ENCODE results near the gene FOSL2.
"Not testable (repeated sequence)": the region's sequence is repeated elsewhere in the genome, so short reads cannot be mapped to it uniquely, and the experiment has no call there.

The FOSL2 gene

DNA sequence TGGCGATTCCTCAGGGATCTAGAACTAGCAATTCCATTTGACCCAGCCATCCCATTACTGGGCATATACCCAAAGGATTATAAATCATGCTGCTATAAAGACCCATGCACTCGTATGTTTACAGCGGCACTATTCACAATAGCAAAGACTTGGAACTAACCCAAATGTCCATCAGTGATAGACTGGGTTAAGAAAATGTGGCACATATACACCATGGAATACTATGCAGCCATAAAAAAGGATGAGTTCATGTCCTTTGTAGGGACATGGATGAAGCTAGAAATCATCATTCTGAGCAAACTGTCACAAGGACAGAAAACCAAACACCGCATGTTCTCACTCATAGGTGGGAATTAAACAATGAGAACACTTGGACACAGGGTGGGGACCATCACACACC, 20.9 kb upstream of the FOSL2 start:
- DNase-seq = not testable (repeated sequence)

DNA sequence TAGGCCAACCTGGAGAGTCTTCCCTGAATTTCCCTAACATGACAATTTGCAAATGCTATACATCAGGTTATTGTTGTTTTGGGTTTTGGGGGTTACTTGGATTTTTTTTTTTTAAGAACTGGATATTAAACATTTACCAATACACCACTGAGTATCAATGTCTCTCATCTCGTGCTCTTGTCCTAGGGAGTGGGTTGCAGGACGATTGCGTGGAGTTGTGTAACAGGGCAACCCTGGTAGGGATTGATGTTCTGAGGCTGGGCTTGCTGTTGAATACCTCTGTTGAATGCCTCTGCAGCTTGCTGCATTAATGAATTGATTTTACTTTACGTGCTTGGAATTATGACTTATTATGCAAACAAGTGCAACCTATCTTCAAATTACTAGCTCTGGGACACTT, 18.8 kb upstream of the FOSL2 start:
- no peak for DNase-seq

DNA sequence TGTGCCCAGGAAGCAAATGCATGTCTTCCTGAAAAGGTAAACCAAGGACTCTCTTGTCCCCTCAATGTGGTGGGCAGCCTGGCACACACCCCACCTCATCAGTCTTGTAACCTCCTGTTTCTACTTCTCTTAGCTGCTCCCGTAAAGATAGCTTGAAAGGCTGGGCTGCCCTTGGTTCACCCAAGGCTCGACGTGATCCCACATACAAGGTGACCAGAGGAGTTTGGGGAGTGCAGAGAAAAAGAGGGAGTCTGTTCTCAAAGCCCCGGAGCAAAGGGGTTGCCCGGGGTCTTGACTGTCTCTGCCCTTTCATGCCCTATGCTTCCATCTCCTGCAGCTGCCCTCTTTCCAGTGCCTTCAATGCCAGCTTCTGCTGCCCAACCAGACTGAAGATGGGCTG, 18.3 kb upstream of the FOSL2 start:
- DNase-seq = no peak

DNA sequence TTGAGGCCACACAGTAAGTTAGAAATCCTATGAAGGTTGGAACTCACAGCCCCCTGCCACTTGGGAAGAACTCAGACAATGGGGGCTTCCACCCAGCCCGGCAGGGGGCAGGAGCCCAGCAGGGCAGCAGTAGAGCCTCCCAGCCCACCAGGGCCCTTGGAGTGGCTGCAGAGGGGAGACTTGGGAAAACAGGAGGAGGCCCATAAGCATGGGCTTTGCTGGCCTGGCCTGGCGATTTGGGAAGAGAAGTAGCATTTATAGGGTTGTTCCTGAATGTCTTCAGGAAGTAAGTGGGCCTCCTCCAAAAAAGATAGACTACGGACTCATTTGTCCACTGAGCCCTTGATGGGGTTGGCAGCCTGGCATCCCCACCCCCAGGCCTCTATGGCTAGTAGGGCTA, 17.4 kb upstream of the FOSL2 start:
- no peak for DNase-seq

DNA sequence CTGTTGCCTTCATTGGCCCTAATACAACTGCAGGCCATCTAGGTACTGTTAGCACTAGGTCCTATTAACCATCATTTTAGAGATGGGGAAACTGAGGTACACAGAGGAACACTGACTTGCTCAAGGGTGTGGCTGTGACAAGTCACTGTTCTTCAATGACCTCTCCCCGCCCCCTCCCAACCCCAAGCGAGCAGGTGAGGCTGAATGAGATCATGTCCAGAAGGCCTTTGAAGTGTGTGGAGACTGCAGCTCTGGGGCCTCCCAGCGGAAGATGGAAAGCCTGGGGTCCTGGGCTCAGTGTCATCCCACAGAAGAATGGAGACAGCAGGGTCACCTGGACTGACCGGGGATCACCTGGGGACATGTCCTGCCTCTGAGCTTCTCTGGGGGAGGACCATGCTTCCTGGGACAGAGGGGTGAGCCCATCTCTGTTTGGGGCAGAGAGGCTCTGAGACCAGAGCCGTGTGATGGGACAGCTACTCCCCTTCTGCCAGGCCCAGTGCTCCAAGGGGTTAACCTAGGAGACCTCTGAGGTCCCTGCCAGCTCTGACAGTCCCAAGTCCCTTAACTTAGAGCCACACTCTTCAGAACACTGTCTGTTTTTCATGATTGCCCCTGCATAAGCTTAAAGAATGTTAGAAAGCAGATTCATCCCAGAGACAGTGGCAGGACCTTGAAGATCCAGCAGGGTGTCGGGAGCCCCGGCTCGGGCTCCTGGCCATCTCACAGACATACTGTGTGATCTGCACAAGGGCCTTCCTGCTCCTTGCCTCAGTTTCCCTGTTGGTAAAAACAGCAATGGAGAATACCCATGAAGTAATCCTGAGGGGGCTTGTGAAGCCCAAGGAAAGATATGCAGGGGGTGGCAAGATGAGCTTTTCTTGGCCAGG, 16.7 kb upstream of the FOSL2 start:
- no peak for DNase-seq

DNA sequence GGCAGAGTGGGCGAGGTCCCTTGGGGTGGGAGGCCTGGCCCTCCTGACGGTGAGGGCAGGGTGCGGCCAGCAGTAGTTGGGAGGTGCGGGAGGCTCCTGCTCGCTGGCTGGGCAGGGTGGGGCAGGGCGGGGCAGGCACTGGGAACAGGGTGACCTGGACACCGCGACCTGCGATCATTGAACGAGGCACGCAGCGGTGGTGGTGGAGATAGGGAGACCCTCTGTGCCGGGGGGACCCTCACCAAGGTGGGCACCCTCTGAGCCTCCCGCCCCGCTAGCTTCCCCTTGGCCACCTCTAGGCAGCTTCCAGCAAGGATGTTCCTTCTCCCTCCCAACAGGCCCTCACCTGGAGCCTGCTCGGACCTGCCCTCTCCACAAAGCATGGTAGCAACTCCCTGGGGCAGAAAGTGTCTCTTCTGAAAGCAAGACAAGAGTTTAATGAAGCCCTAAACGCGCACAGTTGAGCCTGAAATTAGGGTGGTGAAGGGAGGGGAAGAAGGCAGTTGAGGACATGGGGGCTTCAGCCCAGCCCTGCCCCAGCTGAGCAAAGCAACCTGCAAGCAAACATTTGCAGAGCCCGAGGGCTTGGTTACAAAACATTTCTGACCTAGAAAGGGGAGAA, 15.4 kb upstream of the FOSL2 start:
- no peak for DNase-seq

DNA sequence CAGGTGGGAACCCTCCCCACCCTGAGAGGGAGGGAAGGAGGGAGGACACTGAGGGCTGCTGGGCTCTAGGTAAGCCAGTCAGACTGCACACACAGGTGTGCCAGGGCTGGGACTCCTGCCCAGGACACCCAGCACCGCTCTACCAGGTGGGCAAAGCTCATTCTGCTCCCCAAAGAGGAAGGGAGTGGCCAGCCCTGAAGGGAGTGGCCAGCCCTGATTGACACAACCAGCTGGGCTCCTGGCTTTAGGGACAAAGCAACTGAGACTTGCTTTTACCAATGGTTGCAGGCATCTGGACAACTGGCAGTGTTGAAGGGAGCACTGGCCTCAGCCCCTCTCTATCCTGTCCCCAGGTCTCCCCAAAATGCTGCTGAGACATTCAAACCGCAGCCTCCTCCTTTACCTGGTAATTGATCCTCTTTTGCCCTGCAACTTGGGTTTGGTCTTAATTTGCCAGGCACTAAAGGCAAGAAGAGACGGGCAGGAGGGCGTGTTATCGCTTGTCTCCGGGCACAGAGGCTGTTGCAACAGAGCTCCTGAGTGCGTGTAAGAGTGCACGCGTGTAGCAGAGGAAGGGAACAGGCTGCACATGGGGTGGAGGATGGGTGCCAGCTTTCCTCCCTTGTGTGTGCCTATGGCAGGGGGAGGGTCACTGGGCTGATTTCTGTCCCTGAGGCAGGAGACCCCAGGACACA, 14.5 kb upstream of the FOSL2 start:
- no peak for DNase-seq

DNA sequence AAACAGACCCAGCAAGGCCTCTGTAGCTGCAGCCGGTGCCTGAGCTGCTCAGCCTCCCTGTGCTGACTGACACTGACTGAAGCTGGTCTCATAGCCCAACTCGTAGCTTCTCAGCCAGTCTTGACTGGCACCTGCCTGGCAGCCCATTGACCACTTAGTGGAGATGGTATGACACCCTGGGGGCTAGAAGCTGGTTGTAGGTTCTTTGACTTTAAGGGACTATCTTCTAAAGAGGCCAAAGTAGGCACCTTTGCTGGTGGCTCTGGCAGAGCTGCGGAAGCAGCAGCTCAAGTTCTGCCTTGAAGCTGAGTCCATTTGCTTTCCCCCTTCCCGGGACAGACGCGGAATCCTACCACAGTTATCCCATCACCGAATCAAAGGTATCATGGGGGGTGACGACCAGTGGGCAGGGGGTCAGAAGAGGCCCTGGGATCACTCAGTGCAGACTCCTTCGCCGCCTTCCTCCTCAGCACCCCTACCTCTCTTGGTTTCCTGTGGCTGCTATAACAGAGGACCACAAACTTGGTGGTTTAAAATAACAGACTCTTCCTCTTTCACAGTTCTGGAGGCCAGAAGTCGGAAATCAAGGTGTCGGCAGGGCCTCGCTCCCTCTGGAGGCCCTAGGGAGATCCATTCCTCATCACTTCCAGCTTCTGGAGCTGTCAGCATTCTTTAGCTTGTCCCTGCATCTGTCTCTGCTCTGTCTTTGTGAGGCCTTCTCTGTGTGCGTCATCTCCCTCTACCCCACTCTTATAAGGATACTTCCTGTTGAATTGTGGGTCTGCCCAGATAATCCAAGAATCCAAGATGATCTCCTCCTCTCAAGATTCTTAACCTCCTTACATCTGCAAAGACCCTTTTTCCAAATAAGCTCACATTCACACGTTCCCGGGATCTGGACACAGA, 13.7 kb upstream of the FOSL2 start:
- no peak for DNase-seq

DNA sequence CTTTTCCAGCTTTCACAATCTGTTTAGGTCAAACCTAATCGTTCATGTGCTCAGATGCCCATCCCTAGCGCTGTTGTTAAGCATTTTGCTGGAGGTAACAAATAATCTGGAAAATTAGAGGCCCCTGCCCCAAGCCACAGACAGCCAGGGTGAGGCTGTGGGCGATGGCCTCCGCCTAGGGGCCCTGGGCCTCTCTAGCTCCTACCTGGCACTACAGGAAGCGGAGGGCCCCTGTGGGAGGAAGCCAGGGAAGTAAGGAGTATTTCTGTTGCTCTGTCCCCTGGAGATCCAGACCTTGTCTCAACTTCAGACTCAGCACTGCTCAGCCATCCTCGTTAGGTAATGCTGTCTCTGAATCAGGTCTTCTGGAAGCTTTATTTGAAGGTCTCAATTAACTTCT, 12.4 kb upstream of the FOSL2 start:
- DNase-seq = no peak

DNA sequence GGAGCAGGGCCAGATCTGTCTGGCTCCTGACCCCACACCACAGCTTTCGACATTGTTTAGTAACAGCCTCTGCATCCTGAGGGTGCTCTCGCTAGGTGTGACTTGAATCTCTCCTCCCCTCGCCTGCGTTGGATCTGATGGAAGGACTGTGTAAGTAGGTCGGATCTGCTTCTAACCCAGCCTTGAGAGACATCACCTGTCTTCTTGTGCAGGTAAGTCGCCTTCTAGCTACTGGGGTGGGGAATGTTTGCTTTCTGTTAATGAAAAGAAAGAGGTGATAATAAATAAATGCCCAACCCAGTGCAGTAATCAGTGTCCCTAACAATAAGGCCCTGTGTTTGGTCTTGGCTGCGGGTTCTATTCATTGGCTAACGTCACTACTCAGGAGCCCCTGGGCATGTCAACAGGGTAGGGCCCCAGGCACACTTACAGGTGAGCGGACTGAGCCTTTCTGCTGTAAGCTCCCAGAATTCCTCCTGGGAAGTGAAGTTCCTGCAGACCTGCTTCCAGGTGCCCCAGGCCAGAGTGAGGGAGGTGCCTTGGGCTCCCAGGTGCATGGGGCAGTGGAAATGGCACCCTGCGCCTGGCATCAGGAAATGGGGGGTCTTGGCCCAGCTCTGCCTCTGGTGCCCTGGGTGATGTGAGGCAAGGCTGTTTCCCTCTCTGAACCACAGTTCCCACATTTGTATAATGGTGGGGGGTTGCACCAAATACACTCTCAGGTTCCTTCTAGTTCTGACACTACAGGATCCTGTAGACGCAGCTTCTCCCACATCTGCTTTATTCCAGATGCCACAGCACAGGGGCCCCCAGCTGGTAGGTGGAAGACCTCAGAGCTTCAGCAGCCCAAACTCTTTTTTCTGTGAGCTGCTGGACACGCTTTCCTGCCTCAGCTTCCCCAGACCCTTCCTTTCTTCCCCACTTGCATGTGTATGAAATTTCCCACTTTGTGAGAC, 11.2 kb upstream of the FOSL2 start:
- DNase-seq = no peak

DNA sequence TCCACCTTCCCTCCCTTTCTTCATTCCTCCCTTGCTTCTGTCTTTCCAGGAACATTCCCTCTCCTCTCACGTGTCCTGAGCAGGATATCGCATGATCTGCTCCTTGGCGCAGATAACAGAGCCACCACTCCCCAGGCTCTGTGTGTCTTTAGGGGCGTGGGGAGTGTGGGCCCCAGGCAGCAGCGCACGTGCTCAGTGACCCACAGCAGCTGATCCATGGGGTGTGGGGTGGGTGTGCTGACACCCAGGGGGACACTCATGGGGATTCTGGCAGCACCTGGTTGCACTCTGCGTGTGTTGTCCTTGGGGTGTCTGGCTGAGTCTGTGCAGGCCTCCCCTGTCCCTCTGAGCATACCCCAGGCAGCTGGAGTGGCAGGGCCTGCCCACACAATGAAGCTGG, 9.9 kb upstream of the FOSL2 start:
- DNase-seq = no peak

DNA sequence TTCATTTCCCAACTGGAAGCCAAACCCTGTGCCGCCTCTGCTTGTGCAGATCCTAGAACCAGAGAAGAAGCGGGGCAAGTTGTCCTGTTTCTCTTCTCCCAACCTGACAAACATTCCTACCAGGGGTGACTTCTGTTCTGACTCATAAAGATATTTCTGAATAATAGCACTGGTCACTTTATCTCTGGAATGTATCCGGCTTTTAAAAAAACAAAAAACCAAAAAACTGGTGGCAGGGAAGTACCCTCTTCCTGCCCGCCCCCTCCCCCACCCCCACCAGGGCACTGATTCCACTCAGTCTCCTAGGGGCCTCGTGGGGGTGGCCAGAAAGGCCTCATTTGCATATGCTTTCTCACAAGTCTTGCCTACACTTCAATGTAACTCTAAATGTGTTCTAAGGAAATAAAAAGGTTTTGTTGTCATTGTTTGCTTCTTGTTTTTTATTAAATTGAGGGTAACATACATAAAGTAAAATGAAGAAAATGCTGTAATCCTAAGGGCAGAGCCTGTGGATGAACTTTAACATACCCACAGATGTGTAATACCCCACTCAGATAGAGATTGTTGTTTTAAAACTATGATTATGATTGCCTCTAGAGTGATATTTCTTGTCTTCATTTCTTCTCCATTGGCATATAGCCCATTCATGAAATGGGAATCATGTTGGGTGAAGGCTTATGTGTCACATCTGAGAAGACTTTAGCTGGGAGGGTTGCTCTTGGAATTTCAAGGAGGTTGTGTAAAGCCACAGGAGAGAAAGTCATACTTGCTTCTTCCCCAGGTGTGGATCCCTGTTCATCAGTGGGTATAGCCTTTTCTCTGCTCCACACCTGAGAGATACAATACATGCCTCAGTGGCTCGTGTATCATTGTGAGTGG, 5.3 kb upstream of the FOSL2 start:
- no peak for DNase-seq

DNA sequence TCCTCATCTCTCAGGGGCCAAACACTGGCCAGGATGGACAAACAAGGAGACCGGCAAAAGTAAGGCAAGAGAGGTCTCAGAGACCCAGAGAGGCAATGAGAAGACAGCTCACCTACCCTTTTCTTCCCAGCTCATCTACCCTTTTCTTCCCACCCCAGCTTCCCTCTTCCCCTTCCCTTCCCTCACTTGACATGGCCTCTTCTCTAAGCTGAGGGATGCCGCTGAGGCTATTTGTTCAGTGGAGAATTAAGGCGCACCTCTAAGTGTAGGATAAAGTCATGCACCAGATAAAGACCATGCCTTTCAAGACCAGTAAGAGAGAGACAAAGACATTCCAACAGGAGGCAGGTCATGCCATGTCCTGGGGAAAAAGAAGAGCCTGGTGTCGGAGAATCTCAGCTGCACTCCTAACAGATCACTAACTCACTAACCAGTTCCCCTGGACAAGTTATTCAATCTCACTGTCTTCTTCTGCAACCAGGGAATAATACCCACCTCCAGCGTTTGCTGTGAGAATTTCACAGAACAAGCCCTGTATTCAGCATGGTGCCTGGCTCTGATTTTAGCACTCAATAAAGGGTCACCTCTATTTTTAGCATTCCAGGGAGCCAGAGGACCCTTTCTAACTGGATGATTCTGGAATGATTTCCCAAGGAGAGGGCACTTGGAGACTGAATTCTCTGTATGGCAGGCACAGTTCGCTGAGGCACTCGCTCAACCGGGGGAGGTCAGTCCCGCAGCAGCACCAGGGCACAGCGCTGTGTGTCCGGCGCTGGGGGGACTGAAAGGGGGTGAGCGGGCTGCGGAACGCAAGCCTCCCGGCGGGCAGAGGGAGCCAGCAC, 3.0 kb upstream of the FOSL2 start:
- peak in 3 of 56 donors; percentile 44 to 57 (median 51) for DNase-seq

DNA sequence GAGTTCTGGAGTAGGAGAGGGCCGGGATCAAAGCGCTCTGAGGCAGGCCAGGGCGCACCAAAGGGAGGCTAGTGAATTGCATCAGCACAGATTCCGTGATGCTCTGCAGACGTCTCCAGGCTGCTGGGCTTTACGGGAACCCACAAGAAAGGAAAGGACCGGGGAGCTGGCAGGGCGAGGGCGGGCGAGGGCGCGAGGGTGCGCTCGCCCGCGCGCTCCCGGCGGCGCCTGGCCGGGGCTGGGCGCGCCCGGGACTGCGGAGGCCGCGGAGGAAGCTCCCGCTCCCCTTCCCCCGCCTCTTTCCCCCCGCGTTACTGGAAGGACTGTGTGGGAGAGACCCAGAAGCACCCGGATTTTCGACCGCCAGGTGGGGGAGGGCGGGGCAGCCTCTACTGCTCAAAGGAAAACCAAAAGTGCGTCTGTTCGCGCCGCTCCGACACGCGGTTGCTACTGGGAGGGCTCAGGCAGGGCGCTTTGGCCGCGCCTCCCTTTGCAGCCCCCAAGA, 2.4 kb upstream of the FOSL2 start:
- peak in 50 of 56 donors; percentile 19 to 91 (median 69) for DNase-seq

DNA sequence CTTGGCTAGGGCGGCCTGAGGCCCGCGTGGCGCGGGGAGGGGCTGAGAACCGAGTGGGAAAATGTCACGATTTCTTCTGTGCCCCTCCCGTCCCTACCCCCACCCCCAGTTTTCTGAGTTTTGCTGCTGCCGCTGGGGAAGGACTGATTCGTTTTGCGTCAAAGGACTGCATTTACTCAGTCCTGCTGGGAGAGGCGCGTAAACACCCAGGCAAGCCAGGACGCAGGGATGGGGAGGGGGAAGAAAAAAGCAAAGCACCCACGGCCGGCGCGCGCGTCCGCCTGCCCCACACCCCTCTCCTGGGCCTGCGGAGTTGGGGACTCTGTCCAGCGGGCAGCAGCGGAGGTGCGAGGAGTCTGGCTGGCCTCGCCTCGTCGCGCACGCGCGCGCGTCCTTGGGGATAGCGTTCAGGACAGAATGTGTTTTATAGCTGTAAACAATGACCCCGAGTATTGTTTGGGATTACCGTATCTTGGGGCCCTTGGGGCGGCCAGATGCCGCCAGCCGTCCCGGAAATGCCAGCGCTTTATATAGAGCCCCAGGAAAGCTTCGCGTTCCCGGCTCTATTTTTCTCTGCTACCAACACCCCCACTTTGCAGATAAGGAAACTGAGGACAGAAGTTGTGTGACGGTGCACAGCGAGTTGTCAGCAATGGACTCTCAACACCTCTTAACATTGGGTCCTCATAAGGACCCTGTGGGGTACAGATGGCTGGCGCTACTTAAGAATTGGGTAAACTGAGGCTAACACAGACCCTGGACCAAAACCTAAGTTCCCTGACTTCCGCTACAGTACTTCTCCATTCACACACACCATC, 1.7 kb upstream of the FOSL2 start:
- peak in 43 of 56 donors; percentile 32 to 88 (median 67) for DNase-seq

DNA sequence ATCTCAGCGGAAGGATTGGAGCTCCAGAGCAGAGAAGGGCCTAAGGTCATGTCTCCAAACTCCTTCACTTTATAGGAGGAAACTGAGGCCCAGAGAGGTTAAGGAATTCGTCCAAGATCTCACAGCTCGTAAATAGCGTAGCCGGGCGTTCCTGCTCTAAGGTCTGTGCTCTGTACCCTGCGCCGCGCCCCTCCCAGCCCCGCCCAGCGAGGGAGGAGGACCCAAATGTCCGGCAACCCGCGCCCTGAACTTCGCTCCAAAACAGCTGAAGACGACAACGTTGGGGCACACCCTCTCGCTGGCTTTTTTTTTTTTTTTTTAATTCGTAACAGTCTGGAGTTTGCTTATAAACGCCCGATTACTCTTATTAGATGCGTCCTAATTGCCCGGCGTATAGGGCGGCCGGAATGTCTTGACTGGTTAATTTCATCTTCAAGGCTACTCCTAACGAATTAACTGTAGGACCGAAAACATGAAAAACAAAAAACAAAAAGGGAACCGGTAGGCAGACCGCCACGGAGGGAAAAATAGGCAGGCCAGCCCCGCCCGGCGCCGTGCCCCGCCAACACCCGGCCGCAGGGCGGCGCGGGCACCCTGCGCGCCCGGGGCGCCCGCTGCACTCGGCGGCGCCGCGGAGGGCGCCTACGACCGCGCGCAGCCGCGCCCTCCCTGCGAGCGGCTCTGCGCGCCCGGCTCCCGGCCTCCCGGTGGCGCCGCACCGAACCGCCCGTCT, 928 bp upstream of the FOSL2 start:
- peak in 22 of 56 donors; percentile 7 to 56 (median 30) for DNase-seq

All from amygdala (tissue), 56 donors.